Osteoblast (primary cell): ENCODE results near the gene CCL22. TPM values are rescaled to one million over a fixed set of nuclear protein-coding genes. Genes with fewer than 3 reads are reported as not detected.
"Not testable (repeated sequence)": the region's sequence is repeated elsewhere in the genome, so short reads cannot be mapped to it uniquely, and the experiment has no call there.

Experiments
- DNase-seq: peaks from one replicate; pipeline ENCODE4 v3.0.0; 2011; ENCODE audit warnings: low spot score, mixed read lengths; ENCODE audit not compliant: insufficient read length; ENCODE audit errors: missing footprints
- H2AFZ ChIP-seq: 2 replicates; pipeline ENCODE4 v1.6.0; 2011; ENCODE audit warnings: mild to moderate bottlenecking, low read length
- H3K27ac ChIP-seq: 2 replicates; pipeline ENCODE4 v1.5.1; 2011; ENCODE audit warnings: mild to moderate bottlenecking, low read depth, low read length, moderate library complexity
- H3K27me3 ChIP-seq: 2 replicates; pipeline ENCODE4 v1.6.0; 2012; ENCODE audit warnings: mild to moderate bottlenecking, control low read depth, inconsistent platforms, low read length, moderate library complexity; ENCODE audit not compliant: insufficient read depth
- H3K36me3 ChIP-seq: 2 replicates; pipeline ENCODE4 v1.5.1; 2011; ENCODE audit warnings: mild to moderate bottlenecking, low read length, control low read depth, moderate library complexity; ENCODE audit not compliant: insufficient read depth
- H3K4me1 ChIP-seq: 2 replicates; pipeline ENCODE4 v1.5.1; 2011; ENCODE audit warnings: mild to moderate bottlenecking, low read length, control low read depth, moderate library complexity; ENCODE audit not compliant: insufficient read depth
- H3K4me2 ChIP-seq: 2 replicates; pipeline ENCODE4 v1.6.0; 2011; ENCODE audit warnings: mild to moderate bottlenecking, low read length; ENCODE audit not compliant: insufficient read depth
- H3K4me3 ChIP-seq: fragments of 200-600 bp; sonication (generic); 3 replicates; pipeline ENCODE4 v1.5.1; 2012; ENCODE audit warnings: mild to moderate bottlenecking, low read length, inconsistent platforms; ENCODE audit not compliant: insufficient read depth
- H3K79me2 ChIP-seq: 2 replicates; pipeline ENCODE4 v1.6.0; 2012; ENCODE audit warnings: mild to moderate bottlenecking, low read length, control low read depth, inconsistent platforms; ENCODE audit not compliant: insufficient read depth
- H3K9me3 ChIP-seq: 2 replicates; pipeline ENCODE4 v1.5.1; 2011; ENCODE audit warnings: low read depth, low read length, control low read depth
- H4K20me1 ChIP-seq: 2 replicates; pipeline ENCODE4 v1.6.0; 2012; ENCODE audit warnings: mild to moderate bottlenecking, low read length, control low read depth; ENCODE audit not compliant: insufficient read depth
- total RNA-seq: library from RNA; depleted of rRNA; stranded (reverse); fragments of >200 nt; gene quantifications from 2 replicates; pipeline ENCODE4 v1.2.3, GENCODE V29; 2012
- TF ChIP-seq, protein P1 (sequence below): IDR thresholded peaks from 2 replicates; pipeline ENCODE4 v1.5.1; 2011; ENCODE audit warnings: mild to moderate bottlenecking, low read depth, low read length, moderate library complexity; ENCODE audit errors: extremely low read depth

The CCL22 gene
- total RNA-seq, 1 donor = not detected

DNA sequence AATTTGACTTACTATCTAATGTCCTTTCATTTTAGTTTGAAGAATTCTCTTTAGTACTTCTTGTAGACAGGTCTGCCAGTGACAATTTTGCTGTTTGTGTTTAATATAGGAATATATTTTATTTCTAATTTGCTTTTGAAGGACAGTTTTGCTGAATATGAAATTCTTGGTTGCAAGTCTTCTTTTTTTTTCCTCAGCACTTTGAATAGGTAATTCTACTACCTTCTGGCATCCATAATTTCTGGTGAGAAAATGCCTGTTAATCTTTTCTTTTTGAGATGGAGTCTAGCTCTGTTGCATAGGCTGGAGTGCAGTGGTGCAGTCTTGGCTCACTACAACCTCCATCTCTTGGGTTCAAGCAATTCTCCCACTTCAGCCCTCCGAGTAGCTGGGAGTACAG is 25.2 kb upstream of the CCL22 start:
- Histone ChIP-seq H3K4me1 (no peaks in the 10 kb centered on the region), H3K36me3 (no peaks in the 10 kb centered on the region), H3K9me3 (no peaks in the 10 kb centered on the region), H3K27ac (no peak overlapping the region), H3K27me3 (peaks cover 20% of the 10 kb centered on the region), H3K4me3 (no peak overlapping the region), H2AFZ (no peak overlapping the region), H3K4me2 (no peak overlapping the region), H4K20me1 (no peaks in the 10 kb centered on the region), H3K79me2 (no peaks in the 10 kb centered on the region)
- TF ChIP-seq, protein P1, sequence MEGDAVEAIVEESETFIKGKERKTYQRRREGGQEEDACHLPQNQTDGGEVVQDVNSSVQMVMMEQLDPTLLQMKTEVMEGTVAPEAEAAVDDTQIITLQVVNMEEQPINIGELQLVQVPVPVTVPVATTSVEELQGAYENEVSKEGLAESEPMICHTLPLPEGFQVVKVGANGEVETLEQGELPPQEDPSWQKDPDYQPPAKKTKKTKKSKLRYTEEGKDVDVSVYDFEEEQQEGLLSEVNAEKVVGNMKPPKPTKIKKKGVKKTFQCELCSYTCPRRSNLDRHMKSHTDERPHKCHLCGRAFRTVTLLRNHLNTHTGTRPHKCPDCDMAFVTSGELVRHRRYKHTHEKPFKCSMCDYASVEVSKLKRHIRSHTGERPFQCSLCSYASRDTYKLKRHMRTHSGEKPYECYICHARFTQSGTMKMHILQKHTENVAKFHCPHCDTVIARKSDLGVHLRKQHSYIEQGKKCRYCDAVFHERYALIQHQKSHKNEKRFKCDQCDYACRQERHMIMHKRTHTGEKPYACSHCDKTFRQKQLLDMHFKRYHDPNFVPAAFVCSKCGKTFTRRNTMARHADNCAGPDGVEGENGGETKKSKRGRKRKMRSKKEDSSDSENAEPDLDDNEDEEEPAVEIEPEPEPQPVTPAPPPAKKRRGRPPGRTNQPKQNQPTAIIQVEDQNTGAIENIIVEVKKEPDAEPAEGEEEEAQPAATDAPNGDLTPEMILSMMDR = no peak
- DNase-seq = peak; percentile 36

DNA sequence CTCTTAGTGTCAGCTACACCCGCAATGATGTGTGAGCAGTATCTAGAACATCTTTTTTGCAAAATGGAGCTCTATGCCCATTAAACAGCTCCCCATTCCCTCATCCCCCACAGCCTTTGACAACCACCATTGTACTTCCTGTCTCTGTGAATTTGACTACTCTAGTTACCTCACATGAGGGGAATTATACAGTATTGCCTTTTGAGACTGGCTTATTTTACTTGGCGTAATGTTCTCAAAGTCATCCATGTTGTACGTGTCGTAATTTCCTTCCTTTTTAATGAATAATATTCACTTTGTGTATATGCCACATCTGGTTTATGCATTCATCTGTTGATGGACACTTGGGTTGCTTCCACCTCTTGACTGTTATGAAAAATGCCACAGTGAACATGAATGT is 23.2 kb upstream of the CCL22 start:
- Histone ChIP-seq H3K4me1 (no peaks in the 10 kb centered on the region), H3K36me3 (no peaks in the 10 kb centered on the region), H3K4me2 (no peak overlapping the region), H2AFZ (no peak overlapping the region), H4K20me1 (no peaks in the 10 kb centered on the region), H3K27ac (no peak overlapping the region), H3K79me2 (no peaks in the 10 kb centered on the region), H3K4me3 (no peak overlapping the region), H3K9me3 (no peaks in the 10 kb centered on the region), H3K27me3 (peaks cover 24% of the 10 kb centered on the region)
- no peak for DNase-seq
- TF ChIP-seq, protein P1 = no peak

DNA sequence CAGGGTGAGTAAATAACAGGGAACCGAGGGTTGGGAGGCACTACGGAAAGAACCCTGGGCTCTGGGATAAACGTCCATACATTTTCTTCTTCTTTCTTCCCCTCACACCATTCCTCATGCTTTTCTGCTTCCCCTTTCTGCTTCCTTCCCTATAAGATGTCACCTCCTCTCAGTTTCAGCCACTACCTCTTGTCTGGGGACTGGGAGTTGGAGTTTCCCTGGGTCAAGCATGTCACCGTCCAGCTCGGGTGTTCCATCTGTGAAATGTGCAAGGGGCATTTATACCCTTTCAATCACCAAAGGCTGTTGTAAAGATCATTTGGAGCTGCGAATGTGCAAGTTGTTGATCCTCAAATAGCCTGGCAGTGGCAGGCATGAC is 17.5 kb upstream of the CCL22 start:
- H3K79me2 ChIP-seq = no peaks in the 10 kb centered on the region
- H3K36me3 ChIP-seq = no peaks in the 10 kb centered on the region
- DNase-seq = no peak
- no peaks in the 10 kb centered on the region for H3K9me3 ChIP-seq
- H3K4me2 ChIP-seq = peak overlapping the region; percentile 43
- peak overlapping the region; percentile 16 for H3K27ac ChIP-seq
- peaks cover 4% of the 10 kb centered on the region for H4K20me1 ChIP-seq
- no peak overlapping the region for H2AFZ ChIP-seq
- H3K27me3 ChIP-seq = peaks cover 24% of the 10 kb centered on the region
- H3K4me1 ChIP-seq = peaks cover 16% of the 10 kb centered on the region
- H3K4me3 ChIP-seq = no peak overlapping the region
- TF ChIP-seq, protein P1 = no peak

DNA sequence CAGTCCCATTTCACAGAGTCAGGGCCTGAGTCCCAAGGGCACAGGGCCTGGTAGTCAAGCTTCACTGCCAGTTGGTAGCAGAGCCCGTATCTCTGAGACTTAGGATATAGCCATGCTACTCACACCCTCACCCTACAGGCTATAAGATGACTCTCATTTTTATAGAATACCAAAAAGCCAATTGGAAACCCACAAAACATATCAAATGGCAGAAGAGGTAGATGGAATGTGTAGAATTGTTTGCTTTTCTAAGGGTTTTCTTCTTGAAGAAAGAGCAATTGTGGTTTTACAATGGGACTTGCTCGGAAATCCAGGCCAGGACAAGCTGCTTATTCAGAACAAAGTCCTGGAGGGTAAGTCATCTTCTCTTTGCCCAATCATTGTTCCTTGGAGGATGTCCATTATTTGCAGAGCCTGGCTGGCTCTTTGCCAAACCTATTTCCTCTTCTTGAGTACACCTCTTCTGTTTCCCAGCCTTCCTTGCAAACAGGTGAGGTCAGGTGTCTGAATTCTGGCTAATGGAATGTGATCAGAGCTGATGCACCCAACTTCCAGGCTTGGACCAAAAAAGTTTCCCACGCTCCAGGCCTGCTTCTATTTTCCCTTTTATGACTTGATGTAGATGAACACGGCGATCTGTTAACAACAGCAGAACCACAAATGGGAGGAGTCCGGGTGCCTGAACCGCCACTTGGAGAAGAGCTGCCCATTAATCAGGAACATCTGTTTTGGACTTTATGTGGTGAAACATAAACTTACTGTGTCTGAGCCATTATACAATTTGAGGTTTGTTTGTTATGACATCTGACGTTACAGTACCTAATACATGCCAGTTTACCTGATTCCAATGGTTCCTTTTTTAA is 16.9 kb upstream of the CCL22 start:
- H3K27me3 ChIP-seq = peaks cover 27% of the 10 kb centered on the region
- H3K27ac ChIP-seq = peak overlapping the region; percentile 16
- no peaks in the 10 kb centered on the region for H3K9me3 ChIP-seq
- peak overlapping the region; percentile 43 for H3K4me2 ChIP-seq
- H4K20me1 ChIP-seq = peaks cover 4% of the 10 kb centered on the region
- H3K36me3 ChIP-seq = no peaks in the 10 kb centered on the region
- no peaks in the 10 kb centered on the region for H3K79me2 ChIP-seq
- TF ChIP-seq, protein P1 = no peak
- DNase-seq = peak; percentile 87
- H3K4me3 ChIP-seq = no peak overlapping the region
- no peak overlapping the region for H2AFZ ChIP-seq
- peaks cover 16% of the 10 kb centered on the region for H3K4me1 ChIP-seq

DNA sequence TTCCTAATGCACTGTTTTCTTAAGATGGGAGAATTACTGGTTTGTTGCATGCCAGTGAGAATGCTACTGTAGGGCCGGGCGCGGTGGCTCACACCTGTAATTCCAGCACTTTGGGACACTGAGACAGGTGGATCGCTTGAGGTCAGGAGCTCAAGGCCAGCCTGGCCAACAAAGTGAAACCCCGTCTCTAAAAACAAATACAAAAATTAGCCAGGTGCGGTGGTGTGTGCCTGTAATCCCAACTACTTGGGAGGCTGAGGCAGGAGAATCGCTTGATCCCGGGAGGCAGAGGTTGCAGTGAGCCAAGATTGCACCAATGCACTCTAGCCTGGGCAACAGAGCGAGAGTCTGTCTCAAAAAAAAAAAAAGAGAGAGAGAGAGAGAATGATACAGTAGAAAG is 16.0 kb upstream of the CCL22 start:
- H2AFZ ChIP-seq, H3K79me2 ChIP-seq, H3K4me3 ChIP-seq, H3K9me3 ChIP-seq, H3K4me2 ChIP-seq, H3K36me3 ChIP-seq, DNase-seq, H4K20me1 ChIP-seq, H3K27ac ChIP-seq: not testable (repeated sequence)
- peaks cover 16% of the 10 kb centered on the region for H3K4me1 ChIP-seq
- H3K27me3 ChIP-seq = peaks cover 27% of the 10 kb centered on the region
